D341Med (cell line): ENCODE data around the gene NPIPB6.

ENCODE experiments used
- DNase-seq: peaks from one replicate; pipeline ENCODE4 v3.0.0; 2012; ENCODE audit warnings: low spot score

Gene NPIPB6

DNA sequence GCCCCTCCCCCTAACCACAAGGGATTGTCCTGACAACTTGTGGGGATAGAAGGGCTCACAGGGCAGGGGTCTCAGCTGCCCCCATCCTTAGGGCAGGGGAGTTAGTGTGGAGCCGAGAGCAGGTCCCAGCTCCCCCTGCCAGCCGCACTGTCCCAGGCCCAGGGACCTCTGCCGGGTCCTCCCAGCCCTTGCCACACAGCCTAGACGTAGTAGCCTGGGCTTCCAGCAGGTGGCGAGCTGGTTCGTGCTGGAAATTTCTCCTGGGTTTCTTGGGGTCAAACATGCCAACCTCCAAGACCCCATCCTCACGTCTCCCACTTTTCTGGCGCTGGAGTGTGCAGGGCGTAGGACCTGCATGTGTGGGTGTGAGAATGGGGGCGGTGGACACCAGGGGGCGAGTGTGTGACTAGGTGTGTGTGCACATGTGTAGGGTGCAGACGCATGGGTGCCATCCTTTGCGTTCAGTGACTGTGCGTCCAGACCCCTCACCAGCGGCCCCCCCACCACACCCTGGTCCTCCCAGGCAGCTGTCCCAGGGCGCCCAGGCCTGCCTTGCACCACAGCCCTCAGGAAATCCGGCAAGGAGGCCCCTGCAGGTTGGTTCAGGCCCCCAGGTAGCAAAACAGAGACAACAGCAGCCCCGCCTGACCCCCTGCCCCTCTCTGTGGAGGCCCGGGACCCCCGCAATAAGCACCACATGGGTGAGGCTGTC lies 41.5 kb downstream of the NPIPB6 start:
- DNase-seq, result peak; percentile 78

DNA sequence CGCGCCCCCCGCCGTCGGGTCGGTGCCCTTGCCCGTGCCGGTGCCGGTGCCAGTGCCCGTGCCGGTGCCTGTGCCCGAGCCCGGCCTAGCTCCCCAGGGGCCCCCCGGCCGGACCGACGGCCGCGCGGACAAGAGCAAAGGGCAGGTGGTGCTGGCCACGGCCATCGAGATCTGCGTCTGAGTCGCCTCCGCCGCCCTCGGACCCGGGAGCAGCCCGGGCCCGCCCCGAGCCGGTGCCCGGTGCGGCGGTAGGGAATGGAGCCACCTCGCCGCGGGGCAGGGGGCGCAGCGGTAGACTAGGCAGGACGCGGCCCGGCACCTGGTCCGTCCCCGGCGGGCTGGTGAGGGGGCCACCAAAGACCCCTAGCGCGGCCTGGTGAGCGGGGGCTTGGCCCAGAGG lies 42.6 kb downstream of the NPIPB6 start:
- DNase-seq, result no peak

DNA sequence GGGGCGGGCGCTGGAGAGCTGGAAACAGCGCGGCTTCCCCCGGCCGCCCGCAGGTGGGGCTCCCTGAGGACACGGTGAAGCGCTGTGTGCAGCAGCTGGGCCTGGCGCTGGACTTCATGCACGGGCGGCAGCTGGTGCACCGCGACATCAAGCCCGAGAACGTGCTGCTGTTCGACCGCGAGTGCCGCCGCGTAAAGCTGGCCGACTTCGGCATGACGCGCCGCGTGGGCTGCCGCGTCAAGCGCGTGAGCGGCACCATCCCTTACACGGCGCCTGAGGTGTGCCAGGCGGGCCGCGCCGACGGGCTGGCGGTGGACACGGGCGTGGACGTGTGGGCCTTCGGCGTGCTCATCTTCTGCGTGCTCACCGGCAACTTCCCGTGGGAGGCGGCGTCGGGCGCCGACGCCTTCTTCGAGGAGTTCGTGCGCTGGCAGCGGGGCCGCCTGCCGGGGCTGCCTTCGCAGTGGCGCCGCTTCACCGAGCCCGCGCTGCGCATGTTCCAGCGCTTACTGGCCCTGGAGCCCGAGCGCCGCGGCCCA lies 43.2 kb downstream of the NPIPB6 start:
- no peak for DNase-seq

DNA sequence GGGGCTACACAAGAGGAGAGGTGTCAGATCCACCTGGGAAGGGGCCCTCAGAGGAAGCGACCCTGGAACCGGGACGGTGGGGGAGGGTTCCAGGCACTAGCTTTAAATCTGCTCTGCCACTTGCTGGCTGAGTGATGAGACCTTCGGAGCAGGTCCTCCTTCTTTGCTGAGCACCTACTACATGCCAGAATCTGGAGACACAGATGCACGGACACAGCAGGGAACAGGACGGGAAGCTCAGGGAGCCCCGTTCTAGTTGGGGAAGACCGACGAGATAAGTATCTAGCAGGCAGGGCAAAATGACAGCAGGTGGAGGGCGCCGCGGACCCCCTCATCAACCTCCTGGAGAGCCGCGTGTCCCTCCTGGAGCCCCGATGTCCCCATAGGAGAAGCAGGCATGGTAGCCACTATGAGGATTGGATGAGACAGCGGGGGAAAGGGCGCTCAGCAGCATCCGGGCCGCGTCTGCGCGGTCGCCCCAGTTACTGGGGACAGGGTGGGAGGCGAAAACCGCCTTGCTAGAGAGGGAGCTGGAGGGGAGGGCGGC lies 43.8 kb downstream of the NPIPB6 start:
- DNase-seq, result no peak

DNA sequence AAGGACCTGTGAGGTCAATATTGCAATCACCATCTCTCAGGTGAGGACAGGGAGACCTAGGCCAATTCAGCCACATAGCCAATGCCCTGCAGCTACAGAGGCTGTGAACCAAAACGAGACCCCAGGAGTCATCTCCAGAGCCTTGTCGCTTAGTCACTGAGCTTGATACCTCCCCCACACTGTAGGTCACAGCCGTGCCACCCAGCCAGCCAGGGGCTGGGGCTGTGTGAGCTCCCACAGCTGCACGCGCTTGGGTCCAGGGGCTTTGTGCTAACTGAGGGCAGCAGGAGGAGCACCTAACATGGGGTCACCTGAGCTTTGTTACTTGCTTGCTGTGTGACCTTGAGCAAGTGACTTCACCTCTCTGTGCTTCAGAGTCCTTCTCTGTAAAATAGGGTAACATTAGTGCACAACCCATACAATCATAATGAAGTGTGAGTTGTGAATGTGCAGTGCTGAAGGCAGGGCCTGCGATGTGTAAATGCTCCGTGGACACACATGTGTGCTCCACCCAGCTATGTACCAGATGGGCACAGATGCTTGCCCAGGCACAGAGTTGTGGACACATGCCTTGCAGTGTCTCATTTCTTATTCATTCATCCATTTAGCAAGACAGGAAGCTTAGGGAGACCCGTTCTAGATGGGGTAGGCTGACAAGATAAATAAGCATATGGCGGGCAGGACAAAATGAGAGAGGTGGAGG lies 45.1 kb downstream of the NPIPB6 start:
- DNase-seq, result no peak

DNA sequence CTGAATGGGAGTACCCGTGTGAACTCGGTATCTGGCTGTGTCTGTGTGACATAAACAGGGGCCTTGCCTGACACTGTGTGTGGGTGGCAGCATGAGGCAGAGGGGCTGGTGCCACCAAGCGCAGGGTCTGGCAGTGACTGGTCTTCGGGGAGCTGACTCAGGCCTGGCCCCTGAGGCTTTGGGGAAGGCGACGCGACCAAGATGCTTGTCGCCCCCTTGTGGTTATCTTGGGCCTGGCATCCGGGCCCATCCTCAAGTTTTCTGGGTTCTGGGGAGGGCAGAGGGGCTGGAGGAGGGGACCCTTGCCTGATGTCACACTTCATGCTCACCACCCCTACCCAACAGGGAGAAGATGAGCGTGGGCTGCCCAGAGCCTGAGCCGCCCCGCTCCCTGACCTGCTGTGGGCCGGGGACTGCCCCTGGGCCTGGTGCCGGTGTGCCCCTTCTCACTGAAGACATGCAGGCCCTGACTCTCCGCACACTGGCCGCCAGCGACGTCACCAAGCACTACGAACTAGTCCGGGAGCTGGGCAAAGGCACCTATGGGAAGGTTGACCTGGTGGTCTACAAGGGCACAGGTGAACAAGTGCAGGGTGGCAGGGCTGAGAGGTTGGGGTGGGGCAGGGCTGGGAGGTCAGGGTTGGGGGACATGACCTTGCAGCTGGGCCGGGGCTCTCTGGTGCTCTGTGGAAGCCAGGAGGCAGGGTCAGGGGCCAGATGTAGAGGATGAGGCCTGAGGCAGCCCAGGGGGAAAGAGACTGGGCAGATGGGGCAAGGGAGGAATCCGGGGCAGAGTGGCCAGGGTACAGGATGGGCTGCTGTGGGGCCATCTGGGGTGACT lies 46.0 kb downstream of the NPIPB6 start:
- DNase-seq, result peak; percentile 85

DNA sequence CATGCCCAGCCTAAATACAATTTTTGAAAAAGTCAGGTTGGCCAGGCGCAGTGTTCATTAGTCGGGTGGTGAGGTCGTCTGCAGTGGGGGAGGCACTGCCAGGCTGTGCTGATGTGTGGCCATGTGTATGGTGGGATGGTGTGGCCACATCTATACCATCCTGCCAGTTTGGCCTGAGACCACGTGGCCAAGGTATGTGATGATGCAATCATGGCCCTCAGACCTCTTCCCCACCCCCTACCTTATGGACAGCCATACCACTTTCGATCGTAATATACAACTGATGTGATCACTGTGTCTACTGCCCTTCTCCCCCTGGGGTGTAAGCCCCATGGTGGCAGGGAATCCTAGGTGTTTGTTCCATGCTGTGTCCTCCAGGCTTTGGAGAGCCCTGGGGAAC lies 47.3 kb downstream of the NPIPB6 start:
- no peak for DNase-seq

DNA sequence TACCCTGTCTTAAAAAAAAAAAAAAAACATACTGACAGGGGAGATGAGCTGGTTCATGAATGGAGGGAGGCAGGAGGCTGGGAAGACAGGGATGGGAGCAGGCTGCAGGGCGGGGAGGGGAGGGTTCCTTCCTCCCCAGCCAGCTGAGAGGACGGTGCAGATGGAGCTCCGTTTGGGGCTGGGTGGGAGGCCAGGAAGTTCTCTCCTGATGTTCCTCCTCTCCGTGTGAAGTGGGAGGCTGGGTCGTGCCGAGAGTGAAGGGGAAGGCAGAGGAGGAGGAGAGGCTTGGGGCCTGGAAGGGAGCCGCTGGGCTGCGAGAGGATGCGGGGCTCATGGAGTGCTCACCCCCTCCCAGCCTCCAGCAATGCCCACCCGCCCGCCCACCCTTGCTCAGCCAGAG lies 49.7 kb downstream of the NPIPB6 start:
- no peak for DNase-seq

DNA sequence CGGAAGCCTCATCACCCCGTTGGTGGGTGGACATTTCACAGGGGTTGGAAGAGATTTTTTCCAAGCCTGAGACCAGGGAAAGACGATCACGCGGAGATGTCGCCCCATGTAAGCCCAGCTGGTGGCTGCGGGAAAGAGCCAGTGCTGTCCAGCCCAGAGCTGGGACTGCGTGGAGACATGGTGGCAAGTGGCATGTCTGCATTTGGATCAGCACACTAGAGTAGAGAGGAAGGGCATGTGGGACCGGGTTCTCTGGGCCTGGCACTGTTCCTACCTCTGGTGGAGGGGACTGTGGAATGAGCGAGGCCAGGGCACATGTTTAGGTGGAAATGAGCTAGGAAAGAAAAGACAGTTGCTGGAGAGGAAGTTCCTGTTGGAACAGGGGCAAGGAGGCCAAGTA lies 51.0 kb downstream of the NPIPB6 start:
- no peak for DNase-seq

DNA sequence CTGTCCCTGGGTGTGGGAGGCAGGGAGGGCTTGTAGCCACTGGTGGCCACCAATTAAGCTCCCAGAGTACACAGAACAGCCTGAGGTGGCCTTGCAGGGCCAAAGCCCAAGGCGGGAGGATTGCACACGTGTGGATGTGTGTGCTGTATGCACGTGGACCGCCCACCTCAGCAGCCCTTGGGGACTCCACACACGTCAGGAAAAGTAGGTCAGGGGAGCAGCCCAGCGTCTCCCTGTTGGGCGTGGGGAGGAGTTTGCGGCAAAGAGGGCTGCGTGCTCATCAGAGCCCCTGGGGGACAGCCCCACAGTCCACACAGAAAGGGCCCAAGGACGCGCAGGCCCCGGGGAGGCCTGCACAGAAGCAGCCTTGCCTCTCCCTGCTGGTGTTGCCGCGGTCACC lies 51.4 kb downstream of the NPIPB6 start:
- DNase-seq, result no peak

DNA sequence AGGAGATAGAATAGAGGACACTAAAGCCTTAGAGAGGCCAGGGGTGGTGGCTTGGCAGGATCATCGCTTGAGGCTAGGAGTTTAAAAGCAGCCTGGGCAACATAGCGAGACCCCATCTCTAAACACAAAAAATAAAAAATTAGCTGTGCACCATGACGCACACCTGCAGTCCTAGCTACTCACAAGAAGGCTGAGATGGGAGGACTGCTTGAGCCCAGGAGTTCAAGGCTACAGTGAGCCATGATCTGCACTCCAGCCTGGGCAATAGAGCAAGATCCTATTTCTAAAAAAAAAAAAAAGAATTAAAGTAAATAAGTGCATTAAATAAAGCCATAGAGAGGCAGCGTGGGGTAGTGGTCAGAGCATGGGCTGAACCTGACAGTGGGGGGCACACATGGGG lies 51.9 kb downstream of the NPIPB6 start:
- no peak for DNase-seq

DNA sequence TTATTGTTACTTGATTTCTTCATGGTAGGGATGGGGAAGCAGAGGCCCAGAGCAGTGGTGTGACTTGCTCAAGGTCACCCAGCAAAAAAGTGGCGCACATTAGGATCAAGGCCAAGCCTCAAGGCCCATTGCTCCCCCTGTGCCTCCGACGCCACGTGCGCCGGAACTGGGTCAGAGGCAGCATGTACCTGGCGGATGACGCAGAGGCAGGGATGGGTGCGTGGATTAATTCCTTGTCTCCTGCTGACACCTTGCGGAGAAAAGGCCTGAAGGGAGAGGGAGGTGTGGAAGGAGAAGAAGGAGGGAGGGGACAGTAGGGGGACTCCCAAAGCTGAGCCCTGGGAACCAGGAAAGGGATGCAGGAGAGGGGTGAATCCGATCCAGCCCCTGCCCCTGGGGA lies 52.5 kb downstream of the NPIPB6 start:
- no peak for DNase-seq

DNA sequence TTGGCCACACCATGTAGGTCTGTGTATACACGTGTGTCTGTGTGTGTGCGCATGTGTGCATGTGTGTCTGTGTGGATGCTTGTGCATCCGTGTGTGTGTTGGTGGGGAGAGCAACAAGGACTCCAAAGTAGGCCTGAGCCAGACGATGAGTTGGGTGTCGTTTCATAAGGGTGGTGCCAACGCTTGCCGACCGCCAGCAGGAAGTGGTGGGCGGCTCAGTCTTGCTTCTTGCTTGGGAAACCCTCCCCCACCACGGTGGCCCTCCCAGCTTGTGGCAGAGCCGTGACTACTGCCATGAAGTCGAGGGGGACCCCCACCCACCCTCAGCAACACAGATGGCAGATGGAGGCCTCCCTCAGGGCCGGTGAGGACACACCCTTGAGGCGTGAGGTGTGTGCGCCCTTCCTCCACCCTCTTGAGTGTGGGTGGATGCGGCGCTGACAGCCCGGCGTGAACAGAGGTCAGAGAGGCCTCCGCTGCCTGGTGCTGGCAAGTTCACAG lies 53.4 kb downstream of the NPIPB6 start:
- no peak for DNase-seq

DNA sequence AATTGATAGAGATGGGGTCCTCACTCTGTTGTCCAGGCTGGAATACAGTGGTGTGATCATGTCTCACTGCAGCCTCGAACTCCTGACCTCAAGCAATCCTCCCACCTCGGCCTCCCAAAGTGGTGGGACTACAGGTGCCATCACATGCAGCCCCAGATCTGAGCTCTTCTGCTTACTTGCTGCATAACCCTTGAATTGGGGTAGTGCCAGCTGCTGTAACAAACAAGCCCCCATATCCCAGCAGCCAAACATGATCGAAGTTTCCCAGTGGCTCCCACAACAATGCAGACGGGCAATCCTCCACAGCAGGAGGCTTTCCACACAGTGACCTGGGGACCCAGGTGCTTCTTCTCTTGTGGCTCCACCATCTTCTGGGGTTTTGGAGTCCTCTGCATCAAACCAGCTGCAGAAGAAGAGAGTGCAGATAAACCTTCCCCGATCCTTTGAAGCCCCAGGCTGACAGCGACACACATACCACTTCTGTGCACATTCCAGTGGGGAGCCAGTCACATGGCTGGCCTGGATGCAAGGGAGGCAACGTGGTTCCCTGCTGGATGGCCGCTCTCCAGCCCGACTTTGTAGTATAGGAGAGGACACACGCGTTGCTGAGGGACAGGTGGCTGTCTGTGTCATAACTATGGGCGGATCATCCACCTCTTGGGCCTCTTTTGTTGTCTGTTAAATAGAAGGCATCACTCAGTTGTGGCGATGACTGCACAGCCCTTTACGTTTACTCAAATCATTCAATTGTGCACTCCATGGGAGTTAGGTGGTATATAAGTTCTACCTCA lies 54.3 kb downstream of the NPIPB6 start:
- DNase-seq, result no peak

DNA sequence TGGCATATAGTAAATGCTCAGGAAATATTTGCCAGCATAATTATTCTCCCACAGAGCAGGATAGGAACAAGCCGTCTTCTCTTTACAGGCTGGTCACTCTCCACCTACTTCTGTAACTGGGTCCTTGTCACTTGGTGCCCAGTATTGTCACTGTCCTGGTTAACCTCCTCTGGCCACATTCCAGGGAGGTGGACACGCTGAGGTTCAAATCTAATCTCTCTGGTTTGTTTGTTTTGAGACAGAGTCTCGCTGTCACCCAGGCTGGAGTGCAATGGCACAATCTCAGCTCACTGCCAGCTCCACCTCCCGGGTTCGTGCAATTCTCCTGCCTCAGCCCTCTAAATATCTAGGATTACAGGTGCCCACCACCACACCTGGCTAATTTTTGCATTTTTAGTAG lies 55.4 kb downstream of the NPIPB6 start:
- DNase-seq, result no peak

DNA sequence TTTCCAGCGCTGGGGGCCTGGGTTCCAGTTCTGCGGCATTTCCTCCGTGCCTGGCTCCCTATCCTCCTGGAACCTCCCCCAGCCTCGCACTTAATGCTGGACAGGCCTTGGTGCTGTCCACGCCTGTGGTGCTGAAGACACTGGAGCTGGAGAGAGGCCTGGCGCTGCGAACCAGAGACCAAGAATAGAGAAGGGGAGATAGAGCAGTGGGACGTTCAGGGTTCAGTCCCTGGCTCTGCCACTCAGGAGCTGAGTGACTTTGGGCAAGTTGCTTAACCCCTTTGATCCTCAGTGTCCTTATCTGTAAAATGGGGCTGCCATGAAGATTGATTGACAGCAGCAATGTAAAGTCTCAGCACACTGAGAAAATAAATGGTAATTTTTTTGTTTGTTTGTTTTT lies 59.1 kb downstream of the NPIPB6 start:
- no peak for DNase-seq

DNA sequence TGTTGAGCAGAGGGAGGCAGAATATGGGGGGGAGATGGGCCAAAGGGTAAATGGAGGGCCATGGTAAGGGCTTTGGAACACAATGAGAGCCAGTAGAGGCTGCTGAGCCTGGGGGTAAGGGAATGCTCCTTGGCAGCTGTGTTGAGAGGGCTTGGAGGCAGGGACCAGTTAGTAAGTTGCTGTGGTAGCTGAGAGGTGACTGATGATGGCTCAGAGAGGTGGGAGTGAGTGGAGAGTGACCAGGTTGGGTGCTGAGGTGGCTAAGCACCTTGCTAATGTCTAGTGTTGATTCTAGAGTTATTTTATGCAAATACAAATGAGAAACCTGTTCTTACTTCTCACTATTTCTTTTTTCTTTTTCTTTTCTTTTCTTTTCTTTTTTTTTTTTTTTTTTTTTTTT lies 60.2 kb downstream of the NPIPB6 start:
- DNase-seq, result no peak

DNA sequence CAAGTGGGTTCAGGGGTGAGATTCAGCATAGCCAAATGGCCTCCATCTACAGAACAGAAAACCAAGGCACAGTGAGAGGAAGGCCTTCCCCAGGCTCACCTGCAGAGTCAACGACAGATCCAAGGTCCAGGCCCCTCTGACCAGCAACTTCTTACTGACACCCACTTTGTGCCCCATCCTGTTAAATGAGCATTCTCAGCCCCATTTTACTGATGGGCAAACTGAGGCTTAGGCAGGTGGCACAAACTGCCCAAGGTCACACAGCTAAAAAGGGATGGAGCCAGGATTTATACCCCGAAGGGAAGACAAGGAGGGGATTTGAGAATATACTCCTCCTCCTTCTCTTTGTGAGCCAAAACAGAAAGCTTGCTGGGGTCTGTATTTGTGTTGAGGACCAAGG lies 61.7 kb downstream of the NPIPB6 start:
- DNase-seq, result no peak

DNA sequence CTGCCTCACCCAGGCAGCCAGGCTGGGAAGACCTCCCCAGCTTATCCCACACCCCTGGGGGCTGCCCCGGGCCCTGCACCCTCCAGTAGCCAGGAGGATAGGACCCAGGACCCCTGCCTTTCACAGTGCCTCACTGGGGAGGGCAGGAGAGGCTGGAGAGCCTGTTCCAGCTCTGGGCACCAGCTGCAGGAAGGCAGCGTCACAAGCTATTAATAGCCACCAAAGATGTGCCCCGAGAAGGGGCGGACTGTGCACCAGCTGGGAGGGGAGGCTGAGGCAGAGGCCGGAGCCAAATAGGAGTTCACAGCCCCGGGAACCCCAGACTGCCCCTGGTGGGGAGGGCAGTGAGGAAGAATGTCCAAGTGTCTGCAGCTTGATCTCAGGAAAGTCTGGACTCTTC lies 62.2 kb downstream of the NPIPB6 start:
- no peak for DNase-seq

DNA sequence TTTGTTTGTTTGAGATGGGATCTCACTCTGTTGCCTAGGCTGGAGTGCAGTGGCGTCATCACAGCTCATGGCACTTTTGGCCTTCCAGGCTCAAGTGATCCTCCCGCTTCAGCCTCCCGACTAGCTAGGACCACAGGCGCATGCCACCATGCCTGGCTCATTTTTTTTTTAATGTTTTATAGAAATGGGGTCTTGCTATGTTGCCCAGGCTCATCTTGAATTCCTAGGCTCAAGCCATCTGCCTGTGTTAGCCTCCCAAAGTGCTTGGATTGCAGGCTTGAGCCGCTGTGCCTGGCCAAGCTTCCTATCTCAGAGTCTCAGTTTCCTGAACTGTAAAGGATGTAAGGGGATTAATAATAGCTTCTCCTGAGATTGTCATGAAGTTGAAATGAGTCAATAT lies 63.0 kb downstream of the NPIPB6 start:
- DNase-seq, result no peak

DNA sequence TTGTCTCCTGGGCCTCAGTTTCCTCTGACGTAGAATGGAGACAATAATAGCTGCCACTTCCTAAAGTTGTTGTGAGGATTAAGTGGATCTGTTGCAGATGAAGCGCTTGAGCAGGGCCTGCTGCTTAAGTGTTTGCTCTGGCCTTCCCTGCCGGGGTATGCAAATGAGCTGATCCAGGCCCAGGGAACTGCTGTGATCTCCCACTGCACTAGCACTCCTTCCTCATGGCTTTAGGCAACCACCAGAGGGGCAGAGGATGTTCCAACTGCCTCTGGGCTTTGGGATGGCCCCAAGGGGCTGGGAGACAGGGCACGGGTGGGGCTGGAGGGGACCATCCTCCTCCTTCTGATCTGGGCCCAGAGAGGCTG lies 64.8 kb downstream of the NPIPB6 start:
- DNase-seq, result peak; percentile 56
